ENCODE measurements around the gene MUC4. TPM values are rescaled to one million over a fixed set of nuclear protein-coding genes. Genes with fewer than 3 reads are reported as not detected.

MUC4 gene
- total and polyA plus RNA-seq, 10 of the 15 experiments (the other 5 are each of a cell fraction or from before 2014, with no cell fraction given) = 0.02 to 0.46 (median 0.27) TPM; not detected in 4

GRCh38 chr3:195815169-195815771, 3.5 kb upstream of the MUC4 start:
- BruUV-seq (replicated peaks) = no TSS peak
- in situ Hi-C loops (cut with MboI) = loop anchor here (10.0 kb wide), 1 partner anchor 60 kb away; no protein-coding TSS in a partner anchor
- no peaks in the 10 kb centered on the region for H4K20me1 ChIP-seq (ENCODE audit: control insufficient read depth, insufficient read depth)
- ChIA-PET POLR2A (no interaction called here), CTCF (interaction anchor here (0.9 kb wide), 1 partner anchor 29 kb away, joined by 4 read pairs; no protein-coding TSS in a partner anchor), RAD21 (ENCODE audit: unreplicated experiment) (no interaction called here), SMC1A (ENCODE audit: uncharacterized antibody, unreplicated experiment) (no interaction called here)
- H3K4me1 ChIP-seq (ENCODE audit: control insufficient read depth, insufficient read depth, low read length) = no peaks in the 10 kb centered on the region
- H3K9me3 ChIP-seq (replicated peaks; ENCODE audit: control insufficient read depth, insufficient read depth, low read length) = no peaks in the 10 kb centered on the region
- H3K36me3 ChIP-seq (ENCODE audit: control insufficient read depth in 2 of 2, insufficient read depth in 2 of 2, low read length in 1 of 2) = no peaks in the 10 kb centered on the region
- no peak for DNase-seq (ENCODE audit: low read depth, low spot score)
- no peak for TF ChIP-seq MYB (IDR thresholded peaks at IDR 0.05; ENCODE audit: borderline replicate concordance, low read depth, low read length)
- no peak overlapping the region for H3K27ac ChIP-seq (ENCODE audit: control insufficient read depth, insufficient read depth)
- no peaks in the 10 kb centered on the region for H3K79me2 ChIP-seq (ENCODE audit: control insufficient read depth, insufficient read depth, low read length)
- no peak for FAIRE-seq
- WGBS (ENCODE audit: insufficient coverage, insufficient replicate concordance, low lambda C conversion rate, missing lambda C conversion rate) = 53% methylated on average over 18 of the region's 18 CpGs
- no peak overlapping the region for H3K4me3 ChIP-seq
- no peak overlapping the region for H3K9ac ChIP-seq (ENCODE audit: control insufficient read depth, insufficient read depth, low read length)
- no peak overlapping the region for H2AFZ ChIP-seq (ENCODE audit: control insufficient read depth, low read depth, low read length)
- intact Hi-C loops (cut with micrococcal nuclease; ENCODE audit: unreplicated experiment) = no loop called here
- no peak for ATAC-seq
- no peak overlapping the region for H3K4me2 ChIP-seq (ENCODE audit: control insufficient read depth, insufficient read depth)
- no peaks in the 10 kb centered on the region; a peak in 1 of 4 replicates for H3K27me3 ChIP-seq (replicated peaks in 1 of 2; ENCODE audit: control insufficient read depth in 2 of 2, insufficient read depth in 2 of 2, low read length in 1 of 2)

GRCh38 chr3:195813916-195814640, 2.3 kb upstream of the MUC4 start:
- DNase-seq (ENCODE audit: low read depth, low spot score) (no peak), ATAC-seq (no peak), FAIRE-seq (no peak)
- Histone ChIP-seq H3K9ac (ENCODE audit: control insufficient read depth, insufficient read depth, low read length) (no peak overlapping the region), H3K4me2 (ENCODE audit: control insufficient read depth, insufficient read depth) (no peak overlapping the region), H2AFZ (ENCODE audit: control insufficient read depth, low read depth, low read length) (no peak overlapping the region), H3K79me2 (ENCODE audit: control insufficient read depth, insufficient read depth, low read length) (no peaks in the 10 kb centered on the region), H3K36me3 (ENCODE audit: control insufficient read depth in 2 of 2, insufficient read depth in 2 of 2, low read length in 1 of 2) (no peaks in the 10 kb centered on the region), H3K4me3 (no peak overlapping the region), H3K9me3 (replicated peaks; ENCODE audit: control insufficient read depth, insufficient read depth, low read length) (no peaks in the 10 kb centered on the region), H4K20me1 (ENCODE audit: control insufficient read depth, insufficient read depth) (no peaks in the 10 kb centered on the region), H3K27ac (ENCODE audit: control insufficient read depth, insufficient read depth) (no peak overlapping the region), H3K4me1 (ENCODE audit: control insufficient read depth, insufficient read depth, low read length) (no peaks in the 10 kb centered on the region), H3K27me3 (replicated peaks in 1 of 2; ENCODE audit: control insufficient read depth in 2 of 2, insufficient read depth in 2 of 2, low read length in 1 of 2) (no peaks in the 10 kb centered on the region; a peak in 1 of 4 replicates)
- BruUV-seq (replicated peaks) = no TSS peak
- in situ Hi-C loops (cut with MboI) = loop anchor here (10.0 kb wide), 1 partner anchor 59 kb away; no protein-coding TSS in a partner anchor
- CTCF ChIA-PET = no interaction called here
- SMC1A ChIA-PET (ENCODE audit: uncharacterized antibody, unreplicated experiment) = no interaction called here
- 59% methylated on average over 24 of the region's 24 CpGs for WGBS (ENCODE audit: insufficient coverage, insufficient replicate concordance, low lambda C conversion rate, missing lambda C conversion rate)
- intact Hi-C loops (cut with micrococcal nuclease; ENCODE audit: unreplicated experiment) = no loop called here
- POLR2A ChIA-PET = no interaction called here
- RAD21 ChIA-PET (ENCODE audit: unreplicated experiment) = no interaction called here
- TF ChIP-seq MEF2A (IDR thresholded peaks at IDR 0.05; ENCODE audit: insufficient read depth, low read depth, low read length) (no peak), HDAC6 (IDR thresholded peaks at IDR 0.05; ENCODE audit: unreplicated experiment) (no peak), STAT1 (conservative IDR thresholded peaks at IDR 0.05) (no peak), SREBF2 (IDR thresholded peaks at IDR 0.05; ENCODE audit: low read length) (no peak), NBN (IDR thresholded peaks at IDR 0.05) (no peak), E2F8 (IDR thresholded peaks at IDR 0.05; ENCODE audit: low read depth, partially characterized antibody) (no peak), PML (IDR thresholded peaks at IDR 0.05; ENCODE audit: low read length) (no peak), NFIC (IDR thresholded peaks at IDR 0.05; ENCODE audit: low read depth, low read length) (no peak), TCF12 (IDR thresholded peaks at IDR 0.05; ENCODE audit: low read depth, low read length) (no peak), SRF (IDR thresholded peaks at IDR 0.05; ENCODE audit: low read depth in 2 of 2, low read length in 2 of 2) (no peak), KAT2A (conservative IDR thresholded peaks at IDR 0.05; ENCODE audit: control insufficient read depth, low read depth, low read length) (no peak), STAT3 (IDR thresholded peaks at IDR 0.05; ENCODE audit: low read depth, low read length) (no peak), SUPT20H (IDR thresholded peaks at IDR 0.05; ENCODE audit: borderline replicate concordance, control insufficient read depth, low read depth, low read length) (no peak), MTA3 (IDR thresholded peaks at IDR 0.05; ENCODE audit: borderline replicate concordance, low read length) (no peak)

Measured in GM12878 (cell line).